HepG2 (cell line): ENCODE results near the gene DCK. TPM values are rescaled to one million over a fixed set of nuclear protein-coding genes. Genes with fewer than 3 reads are reported as not detected.

ENCODE experiments used
- CBX1 ChIP-seq: IDR thresholded peaks from one replicate; pipeline ENCODE4 v1.6.1; 2016; ENCODE audit warnings: antibody characterized with exemption, low read depth
- CENPT ChIP-seq: sonication (generic); formaldehyde crosslinking; IDR thresholded peaks from 2 replicates; pipeline ENCODE4 v1.8.0; 2022; ENCODE audit warnings: low read depth, mild to moderate bottlenecking, moderate library complexity, missing genetic modification reagents
- IKZF5 ChIP-seq: IDR thresholded peaks from 2 replicates; pipeline ENCODE4 v1.6.1; 2018; ENCODE audit warnings: missing genetic modification reagents, mild to moderate bottlenecking, missing compliant biosample characterization
- KDM6A ChIP-seq: IDR thresholded peaks from 2 replicates; pipeline ENCODE4 v1.6.1; 2016; ENCODE audit warnings: low read depth
- MLLT10 ChIP-seq: sonication (generic); formaldehyde crosslinking; IDR thresholded peaks from 2 replicates; pipeline ENCODE4 v1.4.0; 2020; ENCODE audit warnings: missing genetic modification reagents
- PRDM10 ChIP-seq: sonication (generic); formaldehyde crosslinking; IDR thresholded peaks from 2 replicates; pipeline ENCODE4 v1.4.0; 2020; ENCODE audit warnings: low read depth, missing genetic modification reagents
- RARG ChIP-seq: sonication (generic); formaldehyde crosslinking; IDR thresholded peaks from 2 replicates; pipeline ENCODE4 v1.4.0; 2020; ENCODE audit warnings: low read depth, mild to moderate bottlenecking, missing genetic modification reagents
- ZNF121 ChIP-seq: sonication (generic); formaldehyde crosslinking; IDR thresholded peaks from 2 replicates; pipeline ENCODE4 v1.5.0; 2020; ENCODE audit warnings: mild to moderate bottlenecking, missing genetic modification reagents
- ZNF264 ChIP-seq: sonication (generic); formaldehyde crosslinking; IDR thresholded peaks from 2 replicates; pipeline ENCODE4 v1.4.0; 2020; ENCODE audit warnings: missing genetic modification reagents
- ZNF569 ChIP-seq: sonication (generic); formaldehyde crosslinking; IDR thresholded peaks from 2 replicates; pipeline ENCODE4 v1.5.0; 2020; ENCODE audit warnings: mild to moderate bottlenecking, missing genetic modification reagents, moderate library complexity, borderline replicate concordance
- ZNF644 ChIP-seq: IDR thresholded peaks from 2 replicates; pipeline ENCODE4 v1.6.1; 2016; ENCODE audit warnings: low read depth
- ZNF790 ChIP-seq: sonication (generic); formaldehyde crosslinking; IDR thresholded peaks from 2 replicates; pipeline ENCODE4 v1.8.0; 2022; ENCODE audit warnings: missing genetic modification reagents, mild to moderate bottlenecking, borderline replicate concordance
- ZNF850 ChIP-seq: sonication (generic); formaldehyde crosslinking; conservative IDR thresholded peaks from 2 replicates; pipeline ENCODE4 v1.9.0; 2021; ENCODE audit warnings: mild to moderate bottlenecking, missing genetic modification reagents
- ZNF883 ChIP-seq: sonication (generic); formaldehyde crosslinking; IDR thresholded peaks from 2 replicates; pipeline ENCODE4 v1.5.1; 2020; ENCODE audit warnings: mild to moderate bottlenecking, missing genetic modification reagents; ENCODE audit errors: not compliant biosample characterization
- polyA plus RNA-seq, 8 experiments: library from polyadenylated mRNA; depleted of rRNA in 3 of 8; stranded (reverse) in 7 of 8; unstranded in 1 of 8; fragments of >200 nt; fragmentation: Illumina TruSeq in 4 of 8; extraction: Trizol in 4 of 8; gene quantifications; 2 replicates each; pipeline versions ENCODE4 v1.2.1 to v1.2.3, GENCODE V29; 2011 to 2016; ENCODE audit warnings: low read depth in 4 of 8, missing spikeins in 1 of 8, mixed read lengths in 1 of 8; ENCODE audit not compliant: insufficient read depth in 1 of 8
- total RNA-seq, 5 experiments: library from RNA; depleted of rRNA; stranded (reverse); fragments of >200 nt; fragmentation: Illumina TruSeq; extraction: Trizol; gene quantifications; 2 replicates each; pipeline ENCODE4 v1.2.3, GENCODE V29; 2016; ENCODE audit warnings: low read depth in 1 of 5
- TF ChIP-seq, protein P1 (sequence below): sonication (generic); formaldehyde crosslinking; IDR thresholded peaks from 2 replicates; pipeline ENCODE4 v1.5.1; 2020; ENCODE audit warnings: missing genetic modification reagents, mild to moderate bottlenecking, borderline replicate concordance
- TF ChIP-seq, protein P2 (sequence below): fragments of 450-650 bp; IDR thresholded peaks from 2 replicates; pipeline ENCODE4 v1.6.1; 2017; ENCODE audit warnings: mild to moderate bottlenecking

DCK gene
- total and polyA plus RNA-seq, 2 of the 13 experiments (the other 11 are each of a cell fraction or from before 2014, with no cell fraction given): 5.7 to 21.8 TPM

- TF ChIP-seq IKZF5 (CRISPR knock-in tag): peak; percentile 67
- TF ChIP-seq ZNF883 (CRISPR knock-in tag): peak; percentile 56
- no peak for TF ChIP-seq PRDM10 (CRISPR knock-in tag)
- TF ChIP-seq CENPT: no peak
- no peak for TF ChIP-seq CBX1
- 0 out of 2 replicates have a peak, but pooled peaks have one; percentile 40 for TF ChIP-seq ZNF790
- TF ChIP-seq KDM6A (CRISPR knock-in tag): no peak
- TF ChIP-seq MLLT10 (CRISPR knock-in tag): no peak
- TF ChIP-seq ZNF121: 0 out of 2 replicates have a peak, but pooled peaks have one; percentile 38
- TF ChIP-seq, protein P1, sequence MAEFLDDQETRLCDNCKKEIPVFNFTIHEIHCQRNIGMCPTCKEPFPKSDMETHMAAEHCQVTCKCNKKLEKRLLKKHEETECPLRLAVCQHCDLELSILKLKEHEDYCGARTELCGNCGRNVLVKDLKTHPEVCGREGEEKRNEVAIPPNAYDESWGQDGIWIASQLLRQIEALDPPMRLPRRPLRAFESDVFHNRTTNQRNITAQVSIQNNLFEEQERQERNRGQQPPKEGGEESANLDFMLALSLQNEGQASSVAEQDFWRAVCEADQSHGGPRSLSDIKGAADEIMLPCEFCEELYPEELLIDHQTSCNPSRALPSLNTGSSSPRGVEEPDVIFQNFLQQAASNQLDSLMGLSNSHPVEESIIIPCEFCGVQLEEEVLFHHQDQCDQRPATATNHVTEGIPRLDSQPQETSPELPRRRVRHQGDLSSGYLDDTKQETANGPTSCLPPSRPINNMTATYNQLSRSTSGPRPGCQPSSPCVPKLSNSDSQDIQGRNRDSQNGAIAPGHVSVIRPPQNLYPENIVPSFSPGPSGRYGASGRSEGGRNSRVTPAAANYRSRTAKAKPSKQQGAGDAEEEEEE (CRISPR knock-in tag): no peak
- TF ChIP-seq, protein P2, sequence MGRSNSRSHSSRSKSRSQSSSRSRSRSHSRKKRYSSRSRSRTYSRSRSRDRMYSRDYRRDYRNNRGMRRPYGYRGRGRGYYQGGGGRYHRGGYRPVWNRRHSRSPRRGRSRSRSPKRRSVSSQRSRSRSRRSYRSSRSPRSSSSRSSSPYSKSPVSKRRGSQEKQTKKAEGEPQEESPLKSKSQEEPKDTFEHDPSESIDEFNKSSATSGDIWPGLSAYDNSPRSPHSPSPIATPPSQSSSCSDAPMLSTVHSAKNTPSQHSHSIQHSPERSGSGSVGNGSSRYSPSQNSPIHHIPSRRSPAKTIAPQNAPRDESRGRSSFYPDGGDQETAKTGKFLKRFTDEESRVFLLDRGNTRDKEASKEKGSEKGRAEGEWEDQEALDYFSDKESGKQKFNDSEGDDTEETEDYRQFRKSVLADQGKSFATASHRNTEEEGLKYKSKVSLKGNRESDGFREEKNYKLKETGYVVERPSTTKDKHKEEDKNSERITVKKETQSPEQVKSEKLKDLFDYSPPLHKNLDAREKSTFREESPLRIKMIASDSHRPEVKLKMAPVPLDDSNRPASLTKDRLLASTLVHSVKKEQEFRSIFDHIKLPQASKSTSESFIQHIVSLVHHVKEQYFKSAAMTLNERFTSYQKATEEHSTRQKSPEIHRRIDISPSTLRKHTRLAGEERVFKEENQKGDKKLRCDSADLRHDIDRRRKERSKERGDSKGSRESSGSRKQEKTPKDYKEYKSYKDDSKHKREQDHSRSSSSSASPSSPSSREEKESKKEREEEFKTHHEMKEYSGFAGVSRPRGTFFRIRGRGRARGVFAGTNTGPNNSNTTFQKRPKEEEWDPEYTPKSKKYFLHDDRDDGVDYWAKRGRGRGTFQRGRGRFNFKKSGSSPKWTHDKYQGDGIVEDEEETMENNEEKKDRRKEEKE: no peak
- TF ChIP-seq RARG (CRISPR knock-in tag): 0 out of 2 replicates have a peak, but pooled peaks have one; percentile 34
- no peak for TF ChIP-seq ZNF264 (CRISPR knock-in tag)
- TF ChIP-seq ZNF850 (CRISPR knock-in tag): no peak
- no peak for TF ChIP-seq ZNF644
- TF ChIP-seq ZNF569 (CRISPR knock-in tag): no peak
Measured at GRCh38 chr4:70993181-70994068, at the start of gene DCK (continued).
